A549 (cell line): ENCODE results near the gene SH2D3A.

Experiments
- CEBPB ChIP-seq, 2 experiments: fragments of >200 bp in 1 of 2; sonication (Bioruptor Twin) in 1 of 2; formaldehyde crosslinking in 1 of 2; IDR thresholded peaks; 2 replicates each; pipeline ENCODE4 v1.6.1; 2012 to 2016
- CTCF ChIP-seq: fragments of >200 bp; sonication (Bioruptor Twin); formaldehyde crosslinking; IDR thresholded peaks from 3 replicates; pipeline ENCODE4 v1.5.1; 2016
- EP300 ChIP-seq, 2 experiments: fragments of >200 bp; sonication (Bioruptor Twin); formaldehyde crosslinking; IDR thresholded peaks; 2 replicates in 1 of 2; 3 replicates in 1 of 2; pipeline ENCODE4 v1.6.1; 2016 to 2017
- RAD21 ChIP-seq, 2 experiments: fragments of >200 bp in 1 of 2; sonication (Bioruptor Twin) in 1 of 2; formaldehyde crosslinking in 1 of 2; IDR thresholded peaks in 1 of 2; conservative IDR thresholded peaks in 1 of 2; 2 replicates in 1 of 2; 3 replicates in 1 of 2; pipeline ENCODE4 v1.6.1; 2012 to 2018; ENCODE audit warnings: inconsistent platforms in 1 of 2
- RCOR1 ChIP-seq: fragments of 150-350 bp; IDR thresholded peaks from 2 replicates; pipeline ENCODE4 v1.6.1; 2014; ENCODE audit warnings: antibody characterized with exemption, low read length, low read depth
- RFX5 ChIP-seq: fragments of 450-650 bp; IDR thresholded peaks from 2 replicates; pipeline ENCODE4 v1.7.1; 2014; ENCODE audit warnings: antibody characterized with exemption, mild to moderate bottlenecking, moderate library complexity
- TF ChIP-seq, protein P1 (sequence below): IDR thresholded peaks from 2 replicates; pipeline ENCODE4 v1.6.1; 2012
- TF ChIP-seq, protein P2 (sequence below): fragments of 450-650 bp; IDR thresholded peaks from 2 replicates; pipeline ENCODE4 v1.6.1; 2014; ENCODE audit warnings: antibody characterized with exemption

GRCh38 chr19:6760606-6761005 lies 6.6 kb downstream of the SH2D3A start:
- TF ChIP-seq CEBPB (IDR thresholded peaks at IDR 0.05) (no peak), CTCF (no peak), EP300 (IDR thresholded peaks at IDR 0.05) (no peak), RFX5 (no peak), RCOR1 (no peak), RAD21 (conservative IDR thresholded peaks at IDR 0.05 in 1 of 2, IDR thresholded peaks at IDR 0.05 in 1 of 2) (no peak)
- TF ChIP-seq, protein P1, sequence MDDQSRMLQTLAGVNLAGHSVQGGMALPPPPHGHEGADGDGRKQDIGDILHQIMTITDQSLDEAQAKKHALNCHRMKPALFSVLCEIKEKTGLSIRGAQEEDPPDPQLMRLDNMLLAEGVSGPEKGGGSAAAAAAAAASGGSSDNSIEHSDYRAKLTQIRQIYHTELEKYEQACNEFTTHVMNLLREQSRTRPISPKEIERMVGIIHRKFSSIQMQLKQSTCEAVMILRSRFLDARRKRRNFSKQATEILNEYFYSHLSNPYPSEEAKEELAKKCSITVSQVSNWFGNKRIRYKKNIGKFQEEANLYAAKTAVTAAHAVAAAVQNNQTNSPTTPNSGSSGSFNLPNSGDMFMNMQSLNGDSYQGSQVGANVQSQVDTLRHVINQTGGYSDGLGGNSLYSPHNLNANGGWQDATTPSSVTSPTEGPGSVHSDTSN = no peak
- TF ChIP-seq, protein P2, sequence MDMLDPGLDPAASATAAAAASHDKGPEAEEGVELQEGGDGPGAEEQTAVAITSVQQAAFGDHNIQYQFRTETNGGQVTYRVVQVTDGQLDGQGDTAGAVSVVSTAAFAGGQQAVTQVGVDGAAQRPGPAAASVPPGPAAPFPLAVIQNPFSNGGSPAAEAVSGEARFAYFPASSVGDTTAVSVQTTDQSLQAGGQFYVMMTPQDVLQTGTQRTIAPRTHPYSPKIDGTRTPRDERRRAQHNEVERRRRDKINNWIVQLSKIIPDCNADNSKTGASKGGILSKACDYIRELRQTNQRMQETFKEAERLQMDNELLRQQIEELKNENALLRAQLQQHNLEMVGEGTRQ = no peak
